Urinary bladder (tissue), 4 donors: ENCODE measurements around the gene EMD. TPM values are rescaled to one million over a fixed set of nuclear protein-coding genes. Genes with fewer than 3 reads are reported as not detected.
"Not testable (repeated sequence)": the region's sequence is repeated elsewhere in the genome, so short reads cannot be mapped to it uniquely, and the experiment has no call there.

ENCODE experiments used
- DNase-seq: peaks from one replicate; pipeline ENCODE4 v3.0.0-alpha.2; 2015; ENCODE audit errors: extremely low spot score
- H3K27ac ChIP-seq: one replicate; pipeline ENCODE4 v1.5.1; 2013; ENCODE audit warnings: low read depth, mild to moderate bottlenecking, moderate library complexity
- H3K36me3 ChIP-seq: one replicate; pipeline ENCODE4 v1.6.1; 2013; ENCODE audit warnings: mild to moderate bottlenecking, moderate library complexity; ENCODE audit not compliant: insufficient read depth
- H3K4me1 ChIP-seq: one replicate; pipeline ENCODE4 v1.6.1; 2013; ENCODE audit warnings: mild to moderate bottlenecking, moderate library complexity; ENCODE audit not compliant: insufficient read depth
- H3K4me3 ChIP-seq: one replicate; pipeline ENCODE4 v1.5.1; 2013; ENCODE audit warnings: low read depth, low read length
- WGBS: extraction: QIAGEN DNeasy Blood & Tissue Kit; methylation state at CpG from one replicate; pipeline ENCODE4 v1.1.7; 2013; 5-methylcytosine and 5-hydroxymethylcytosine counted together
- polyA plus RNA-seq: library from polyadenylated mRNA; stranded (reverse); fragments of 200-250 nt; gene quantifications from one replicate; pipeline ENCODE4 v1.2.3, GENCODE V29; 2013
- total RNA-seq: library from RNA; depleted of rRNA; stranded (reverse); fragments of >200 nt; gene quantifications from one replicate; pipeline ENCODE4 v1.2.3, GENCODE V29; 2014
- donor health status: healthy with polysubstance abuse.
- donor health status: healthy.

Gene EMD
- total and polyA plus RNA-seq, 2 donors, result 25.9 to 138 TPM

GRCh38 chrX:154399527-154400368 lies 20.7 kb downstream of the EMD start:
- H3K4me1 ChIP-seq, result no peaks in the 10 kb centered on the region
- peaks cover 3% of the 10 kb centered on the region for H3K36me3 ChIP-seq
- H3K4me3 ChIP-seq, result peak overlapping the region; percentile 66
- 36% methylated on average over 14 of the region's 14 CpGs for whole genome bisulfite sequencing
- H3K27ac ChIP-seq, result no peak overlapping the region
- no peak for DNase-seq

- H3K27ac ChIP-seq, H3K4me3 ChIP-seq, H3K4me1 ChIP-seq, DNase-seq, H3K36me3 ChIP-seq: not testable (repeated sequence)
- WGBS, result 76% methylated on average over 6 of the region's 6 CpGs
Measured at GRCh38 chrX:154400369-154400817, 21.3 kb downstream of the EMD start.

- no peak overlapping the region for H3K4me3 ChIP-seq
- no peak for DNase-seq
- WGBS, result 40% methylated on average over 6 of the region's 6 CpGs
Measured at GRCh38 chrX:154401045-154401799, 22.1 kb downstream of the EMD start.

GRCh38 chrX:154401918-154402621 lies 23.0 kb downstream of the EMD start:
- WGBS, result 50% methylated on average over 6 of the region's 6 CpGs
- Histone ChIP-seq H3K27ac (no peak overlapping the region), H3K4me1 (no peaks in the 10 kb centered on the region), H3K4me3 (no peak overlapping the region), H3K36me3 (peaks cover 3% of the 10 kb centered on the region)
- DNase-seq, result no peak

More at GRCh38 chrX:154401045-154401799, 22.1 kb downstream of the EMD start:
- Histone ChIP-seq H3K4me1 (no peaks in the 10 kb centered on the region), H3K36me3 (peaks cover 3% of the 10 kb centered on the region), H3K27ac (peak overlapping the region; percentile 45)

GRCh38 chrX:154402622-154403127 lies 23.6 kb downstream of the EMD start:
- WGBS, result 79% methylated on average over 19 of the region's 19 CpGs
- Histone ChIP-seq H3K36me3 (peaks cover 3% of the 10 kb centered on the region), H3K27ac (no peak overlapping the region), H3K4me1 (no peaks in the 10 kb centered on the region), H3K4me3 (no peak overlapping the region)
- no peak for DNase-seq

- no peak overlapping the region for H3K27ac ChIP-seq
- WGBS, result 79% methylated on average over 10 of the region's 10 CpGs
Measured at GRCh38 chrX:154403192-154403591, 24.1 kb downstream of the EMD start.

GRCh38 chrX:154403858-154404257 lies 24.8 kb downstream of the EMD start:
- WGBS, result 92% methylated on average over 4 of the region's 4 CpGs
- Histone ChIP-seq H3K4me3 (no peak overlapping the region), H3K4me1 (no peaks in the 10 kb centered on the region), H3K27ac (no peak overlapping the region), H3K36me3 (peaks cover 3% of the 10 kb centered on the region)
- DNase-seq, result no peak

More at GRCh38 chrX:154403192-154403591, 24.1 kb downstream of the EMD start:
- peaks cover 3% of the 10 kb centered on the region for H3K36me3 ChIP-seq
- H3K4me1 ChIP-seq, result no peaks in the 10 kb centered on the region
- DNase-seq, result no peak
- no peak overlapping the region for H3K4me3 ChIP-seq

GRCh38 chrX:154404625-154405192 lies 25.6 kb downstream of the EMD start:
- 93% methylated on average over 16 of the region's 16 CpGs for WGBS
- Histone ChIP-seq H3K27ac (no peak overlapping the region), H3K36me3 (peaks cover 3% of the 10 kb centered on the region)

GRCh38 chrX:154408659-154409221 lies 29.6 kb downstream of the EMD start:
- 39% methylated on average over 10 of the region's 10 CpGs for WGBS
- no peaks in the 10 kb centered on the region for H3K4me1 ChIP-seq
- DNase-seq, result no peak
- H3K36me3 ChIP-seq, result no peaks in the 10 kb centered on the region
- H3K27ac ChIP-seq, result peak overlapping the region; percentile 45
- peak overlapping the region; percentile 24 for H3K4me3 ChIP-seq

More at GRCh38 chrX:154404625-154405192, 25.6 kb downstream of the EMD start:
- H3K4me1 ChIP-seq, result no peaks in the 10 kb centered on the region
- no peak for DNase-seq
- no peak overlapping the region for H3K4me3 ChIP-seq

- no peak for DNase-seq
- 40% methylated on average over 26 of the region's 26 CpGs for WGBS
- no peaks in the 10 kb centered on the region for H3K36me3 ChIP-seq
- H3K27ac ChIP-seq, result peak within 1 kb of the TSS; percentile 66
- H3K4me1 ChIP-seq, result no peaks in the 10 kb centered on the region
- H3K4me3 ChIP-seq, result peak within 1 kb of the TSS; percentile 24
Measured at GRCh38 chrX:154409222-154409871, 30.3 kb downstream of the EMD start, which contains the start of gene DNASE1L1. Gene DNASE1L1 (minus strand): TSS chrX:154409254. CDS start chrX:154405568, 3,686 bp downstream.

GRCh38 chrX:154411981-154412340 lies 32.9 kb downstream of the EMD start:
- 2% methylated on average over 29 of the region's 29 CpGs for WGBS
- peak overlapping the region; percentile 80 for H3K4me3 ChIP-seq
- H3K4me1 ChIP-seq, result no peaks in the 10 kb centered on the region
- H3K27ac ChIP-seq, result peak overlapping the region; percentile 99
- DNase-seq, result no peak
- H3K36me3 ChIP-seq, result no peaks in the 10 kb centered on the region

GRCh38 chrX:154412468-154412867 lies 33.4 kb downstream of the EMD start:
- Histone ChIP-seq H3K36me3 (no peaks in the 10 kb centered on the region), H3K4me1 (no peaks in the 10 kb centered on the region), H3K27ac (no peak overlapping the region), H3K4me3 (peak overlapping the region; percentile 80)
- DNase-seq, result no peak
- 31% methylated on average over 4 of the region's 4 CpGs for WGBS
